Keratinocyte (primary cell): Measurements from ENCODE around the gene CRYBB2.
"Not testable (repeated sequence)": the region's sequence is repeated elsewhere in the genome, so short reads cannot be mapped to it uniquely, and the experiment has no call there.

Experiments
- EZH2 ChIP-seq: IDR thresholded peaks from one replicate; pipeline ENCODE4 v1.6.1; 2012; ENCODE audit warnings: inconsistent platforms, mild to moderate bottlenecking, low read length, moderate library complexity
- TF ChIP-seq, protein P1 (sequence below), 3 experiments: IDR thresholded peaks in 1 of 3; conservative IDR thresholded peaks in 1 of 3; optimal IDR thresholded peaks in 1 of 3; 2 replicates in 2 of 3; 3 replicates in 1 of 3; pipeline versions ENCODE3 to v1.5.1; 2011; ENCODE audit warnings: low read length in 3 of 3, mild to moderate bottlenecking in 3 of 3, moderate library complexity in 2 of 3, control low read depth in 1 of 3, inconsistent platforms in 1 of 3; ENCODE audit not compliant: insufficient read depth in 2 of 3; ENCODE audit errors: extremely low read depth in 1 of 3

DNA sequence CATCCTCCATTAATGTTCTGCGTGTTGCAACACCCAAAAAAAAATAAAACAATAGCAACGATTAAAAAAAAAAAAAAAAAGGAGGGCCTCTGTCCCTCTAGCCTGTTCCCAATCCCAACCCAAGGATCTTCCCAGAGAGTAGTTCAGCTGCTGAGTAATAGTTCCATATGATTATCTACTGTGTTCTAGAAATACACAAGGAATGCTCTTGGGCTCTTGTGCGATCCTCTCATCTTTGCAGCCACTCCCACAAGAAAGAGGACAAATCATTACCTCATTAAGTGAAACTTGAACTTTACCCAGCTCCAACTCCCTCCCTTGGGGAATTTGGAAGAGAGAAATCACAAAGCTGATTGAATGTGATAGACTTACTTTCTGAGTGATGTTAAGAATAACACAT, 54.5 kb downstream of the CRYBB2 start:
- TF ChIP-seq, protein P1, sequence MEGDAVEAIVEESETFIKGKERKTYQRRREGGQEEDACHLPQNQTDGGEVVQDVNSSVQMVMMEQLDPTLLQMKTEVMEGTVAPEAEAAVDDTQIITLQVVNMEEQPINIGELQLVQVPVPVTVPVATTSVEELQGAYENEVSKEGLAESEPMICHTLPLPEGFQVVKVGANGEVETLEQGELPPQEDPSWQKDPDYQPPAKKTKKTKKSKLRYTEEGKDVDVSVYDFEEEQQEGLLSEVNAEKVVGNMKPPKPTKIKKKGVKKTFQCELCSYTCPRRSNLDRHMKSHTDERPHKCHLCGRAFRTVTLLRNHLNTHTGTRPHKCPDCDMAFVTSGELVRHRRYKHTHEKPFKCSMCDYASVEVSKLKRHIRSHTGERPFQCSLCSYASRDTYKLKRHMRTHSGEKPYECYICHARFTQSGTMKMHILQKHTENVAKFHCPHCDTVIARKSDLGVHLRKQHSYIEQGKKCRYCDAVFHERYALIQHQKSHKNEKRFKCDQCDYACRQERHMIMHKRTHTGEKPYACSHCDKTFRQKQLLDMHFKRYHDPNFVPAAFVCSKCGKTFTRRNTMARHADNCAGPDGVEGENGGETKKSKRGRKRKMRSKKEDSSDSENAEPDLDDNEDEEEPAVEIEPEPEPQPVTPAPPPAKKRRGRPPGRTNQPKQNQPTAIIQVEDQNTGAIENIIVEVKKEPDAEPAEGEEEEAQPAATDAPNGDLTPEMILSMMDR (optimal IDR thresholded peaks at IDR 0.05 in 1 of 3, IDR thresholded peaks at IDR 0.05 in 1 of 3, conservative IDR thresholded peaks at IDR 0.05 in 1 of 3; ENCODE audit: extremely low read depth in 1 of 3, insufficient read depth in 2 of 3, low read length in 3 of 3), result not testable (repeated sequence)
- TF ChIP-seq EZH2, result not testable (repeated sequence)
